HG03135 (cell line): Measurements from ENCODE around the gene TJP3.
"Not testable (repeated sequence)": the region's sequence is repeated elsewhere in the genome, so short reads cannot be mapped to it uniquely, and the experiment has no call there.

Experiments
- ATAC-seq: cut with Tn5 transposase; IDR thresholded peaks from one replicate; pipeline ENCODE4 v1.9.1; 2021; ENCODE audit warnings: mild to moderate bottlenecking, moderate library complexity; ENCODE audit not compliant: unreplicated experiment

The TJP3 gene, protein sequence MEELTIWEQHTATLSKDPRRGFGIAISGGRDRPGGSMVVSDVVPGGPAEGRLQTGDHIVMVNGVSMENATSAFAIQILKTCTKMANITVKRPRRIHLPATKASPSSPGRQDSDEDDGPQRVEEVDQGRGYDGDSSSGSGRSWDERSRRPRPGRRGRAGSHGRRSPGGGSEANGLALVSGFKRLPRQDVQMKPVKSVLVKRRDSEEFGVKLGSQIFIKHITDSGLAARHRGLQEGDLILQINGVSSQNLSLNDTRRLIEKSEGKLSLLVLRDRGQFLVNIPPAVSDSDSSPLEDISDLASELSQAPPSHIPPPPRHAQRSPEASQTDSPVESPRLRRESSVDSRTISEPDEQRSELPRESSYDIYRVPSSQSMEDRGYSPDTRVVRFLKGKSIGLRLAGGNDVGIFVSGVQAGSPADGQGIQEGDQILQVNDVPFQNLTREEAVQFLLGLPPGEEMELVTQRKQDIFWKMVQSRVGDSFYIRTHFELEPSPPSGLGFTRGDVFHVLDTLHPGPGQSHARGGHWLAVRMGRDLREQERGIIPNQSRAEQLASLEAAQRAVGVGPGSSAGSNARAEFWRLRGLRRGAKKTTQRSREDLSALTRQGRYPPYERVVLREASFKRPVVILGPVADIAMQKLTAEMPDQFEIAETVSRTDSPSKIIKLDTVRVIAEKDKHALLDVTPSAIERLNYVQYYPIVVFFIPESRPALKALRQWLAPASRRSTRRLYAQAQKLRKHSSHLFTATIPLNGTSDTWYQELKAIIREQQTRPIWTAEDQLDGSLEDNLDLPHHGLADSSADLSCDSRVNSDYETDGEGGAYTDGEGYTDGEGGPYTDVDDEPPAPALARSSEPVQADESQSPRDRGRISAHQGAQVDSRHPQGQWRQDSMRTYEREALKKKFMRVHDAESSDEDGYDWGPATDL

GRCh38 chr19:3708207-3708931 is at the start of gene TJP3:
Gene TJP3, plus strand, starts transcription at chr19:3708384. Its CDS starts 20,049 bp downstream, at chr19:3728433.
- ATAC-seq, result no peak

GRCh38 chr19:3658870-3659745 is 49.1 kb upstream of the TJP3 start:
- ATAC-seq, result no peak

GRCh38 chr19:3659746-3660112 is 48.5 kb upstream of the TJP3 start:
- ATAC-seq, result no peak

- no peak for ATAC-seq
Observed at GRCh38 chr19:3660493-3661219, 47.5 kb upstream of the TJP3 start.

GRCh38 chr19:3661284-3662238 is 46.6 kb upstream of the TJP3 start:
- no peak for ATAC-seq

DNA sequence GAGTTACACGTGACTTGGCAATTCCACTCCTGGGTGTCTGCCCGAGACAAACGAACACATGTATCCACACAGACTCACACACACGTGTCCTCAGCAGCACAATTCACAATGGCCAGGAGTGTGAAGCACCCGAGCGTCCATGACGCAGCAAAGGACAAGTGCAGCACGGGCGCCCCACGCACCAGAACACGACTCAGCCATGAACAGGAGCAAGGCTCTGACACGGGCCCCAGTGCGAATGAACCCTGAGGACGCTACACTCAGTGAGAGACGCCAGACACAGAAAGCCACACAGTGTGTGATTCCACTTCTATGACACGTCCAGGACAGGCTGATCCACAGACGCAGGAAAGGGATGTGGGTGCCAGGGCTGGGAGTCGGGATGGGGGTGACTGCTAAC is 44.3 kb upstream of the TJP3 start:
- ATAC-seq, result no peak

DNA sequence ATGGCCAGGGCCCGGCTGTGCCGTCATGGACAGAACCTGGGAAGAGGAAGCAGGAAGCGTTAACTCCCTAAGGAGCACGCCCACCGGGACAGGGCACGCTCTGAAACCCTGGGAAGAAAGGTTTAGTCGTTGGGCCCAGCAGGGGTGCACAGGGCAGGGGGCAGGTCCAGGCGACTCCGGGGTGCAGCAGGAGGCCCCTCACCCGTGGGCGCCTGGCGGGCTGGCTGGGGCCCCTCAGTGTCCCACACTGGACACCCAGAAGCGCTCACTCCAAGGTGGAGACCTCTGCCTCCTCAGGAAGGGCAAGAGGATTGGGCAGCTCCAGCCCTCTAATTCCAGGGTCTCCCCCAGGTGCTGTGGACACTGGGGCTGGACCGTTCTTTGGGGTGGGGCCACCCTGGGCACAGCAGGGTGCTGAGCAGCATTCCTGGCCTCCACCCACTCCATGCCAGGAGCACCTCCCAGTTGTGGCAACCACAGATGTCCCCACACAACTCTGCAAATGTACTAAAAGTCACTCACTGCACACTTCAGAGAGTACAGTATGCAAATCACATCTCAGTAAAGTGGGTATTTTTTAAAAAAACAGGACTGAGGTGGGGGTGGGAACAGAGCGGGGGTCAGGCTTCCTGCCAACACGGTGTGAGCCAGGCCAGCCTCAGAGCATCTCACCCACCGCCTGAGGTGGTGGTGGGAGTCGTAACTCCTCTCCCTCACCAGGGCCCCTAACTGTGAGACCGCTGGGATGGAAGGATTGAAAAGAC is 43.1 kb upstream of the TJP3 start:
- no peak for ATAC-seq

DNA sequence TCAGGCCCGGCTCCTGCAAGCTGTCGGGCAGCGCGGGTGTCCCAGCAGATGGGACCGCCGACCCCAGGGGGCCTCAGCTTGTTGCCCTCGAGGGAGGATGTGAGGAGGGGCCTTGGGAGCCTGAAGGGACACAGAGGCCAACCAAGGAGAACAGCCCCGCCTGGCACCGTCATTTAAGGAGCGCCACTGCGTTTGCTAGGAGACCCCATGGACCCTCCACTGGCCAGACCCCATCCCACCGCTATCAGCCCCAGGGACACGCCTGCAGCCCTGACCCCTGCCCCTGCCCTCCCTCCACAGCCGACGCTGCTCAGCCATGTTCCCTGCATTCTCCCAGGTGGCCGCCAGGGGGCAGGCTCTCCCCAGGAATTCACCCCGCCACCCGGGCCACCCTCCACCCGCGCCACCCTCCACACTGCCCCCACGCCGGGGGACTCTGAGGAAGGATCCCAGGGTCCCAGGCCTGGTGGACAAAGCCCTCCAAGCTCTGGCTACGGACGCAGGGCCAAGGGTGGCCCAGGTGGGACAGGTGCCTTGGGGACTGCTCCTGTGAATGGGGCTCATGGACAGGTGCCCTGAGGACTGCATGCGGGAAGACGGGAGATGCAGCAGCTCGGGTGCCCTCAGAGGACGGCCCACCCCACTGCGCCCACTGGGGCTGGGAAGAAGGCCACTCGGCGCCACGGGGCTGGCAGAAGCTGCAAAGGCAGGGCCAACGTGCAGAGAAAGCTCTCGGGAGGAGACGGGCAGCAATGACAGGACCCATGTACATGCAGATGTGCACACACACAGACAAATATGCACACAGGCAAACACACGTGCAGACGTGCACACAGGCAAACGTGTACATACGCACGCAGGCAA is 42.3 kb upstream of the TJP3 start:
- ATAC-seq, result no peak

- ATAC-seq, result not testable (repeated sequence)
Observed at GRCh38 chr19:3666545-3666856, 41.7 kb upstream of the TJP3 start.

DNA sequence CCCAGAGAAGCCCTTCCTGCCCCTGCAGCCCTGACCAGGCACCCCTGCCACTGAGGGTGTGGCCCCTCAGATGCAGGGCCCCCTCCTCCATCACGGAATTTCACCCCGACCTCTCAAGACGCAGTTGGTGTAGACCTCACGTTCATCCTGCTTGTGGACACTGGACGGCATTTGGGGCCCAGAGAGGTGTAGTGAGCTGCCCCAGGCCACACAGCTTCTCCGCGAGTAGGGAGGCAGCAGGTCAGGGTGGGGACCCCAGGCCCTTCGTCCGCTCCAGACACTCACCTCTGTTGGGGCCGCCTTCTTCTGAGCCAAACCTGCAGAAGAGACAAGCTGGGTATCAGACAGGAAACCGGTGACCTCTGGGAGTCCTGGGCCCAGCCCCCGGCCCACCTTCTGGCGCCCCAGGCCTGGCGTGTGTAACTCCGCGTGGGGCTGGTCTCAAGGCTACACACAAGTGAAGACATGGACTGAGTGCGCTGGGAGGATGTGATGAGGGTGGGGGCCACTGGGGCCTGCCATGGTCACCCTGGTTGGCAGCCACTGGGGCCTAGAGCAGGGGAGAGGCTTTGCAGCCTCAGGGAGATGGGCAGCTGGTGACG is 41.0 kb upstream of the TJP3 start:
- ATAC-seq, result no peak

GRCh38 chr19:3667766-3668165 is 40.4 kb upstream of the TJP3 start:
- ATAC-seq, result no peak

DNA sequence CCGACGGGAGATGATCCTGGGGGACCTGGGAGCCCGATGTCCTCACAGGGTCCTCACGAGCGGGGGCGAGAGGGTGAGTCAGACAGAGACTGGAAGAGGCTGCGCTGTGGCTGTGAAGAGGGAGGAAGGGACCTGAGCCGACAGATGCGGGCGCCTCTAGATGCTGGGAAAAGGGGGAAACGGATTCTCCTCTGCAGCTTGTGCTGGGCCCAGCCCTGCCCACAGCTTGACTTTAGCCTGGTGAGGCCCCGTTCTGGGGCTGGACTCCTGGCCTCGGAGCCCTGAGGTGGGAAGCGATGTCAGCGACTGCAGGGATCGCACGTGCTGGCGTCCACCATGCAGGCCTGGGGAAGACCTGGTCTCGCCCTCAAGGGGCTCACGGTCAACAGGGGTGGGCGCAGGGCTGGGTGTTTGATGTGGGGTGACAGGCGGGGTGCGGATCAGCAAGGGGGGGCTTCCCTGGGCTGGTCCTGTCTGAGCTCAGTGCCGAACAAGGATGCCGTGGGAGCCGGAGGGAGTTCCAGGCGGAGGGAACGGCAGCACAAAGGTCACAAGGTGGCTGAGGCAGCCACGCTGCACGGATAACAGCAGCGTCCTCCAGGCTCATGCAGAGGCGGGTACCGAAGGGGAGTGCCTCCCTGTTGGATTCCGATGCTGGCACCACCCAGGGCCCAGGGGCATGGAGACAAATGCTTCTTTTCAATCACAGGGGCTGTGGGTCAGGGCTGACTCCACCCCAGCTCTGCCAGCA is 39.7 kb upstream of the TJP3 start:
- no peak for ATAC-seq

DNA sequence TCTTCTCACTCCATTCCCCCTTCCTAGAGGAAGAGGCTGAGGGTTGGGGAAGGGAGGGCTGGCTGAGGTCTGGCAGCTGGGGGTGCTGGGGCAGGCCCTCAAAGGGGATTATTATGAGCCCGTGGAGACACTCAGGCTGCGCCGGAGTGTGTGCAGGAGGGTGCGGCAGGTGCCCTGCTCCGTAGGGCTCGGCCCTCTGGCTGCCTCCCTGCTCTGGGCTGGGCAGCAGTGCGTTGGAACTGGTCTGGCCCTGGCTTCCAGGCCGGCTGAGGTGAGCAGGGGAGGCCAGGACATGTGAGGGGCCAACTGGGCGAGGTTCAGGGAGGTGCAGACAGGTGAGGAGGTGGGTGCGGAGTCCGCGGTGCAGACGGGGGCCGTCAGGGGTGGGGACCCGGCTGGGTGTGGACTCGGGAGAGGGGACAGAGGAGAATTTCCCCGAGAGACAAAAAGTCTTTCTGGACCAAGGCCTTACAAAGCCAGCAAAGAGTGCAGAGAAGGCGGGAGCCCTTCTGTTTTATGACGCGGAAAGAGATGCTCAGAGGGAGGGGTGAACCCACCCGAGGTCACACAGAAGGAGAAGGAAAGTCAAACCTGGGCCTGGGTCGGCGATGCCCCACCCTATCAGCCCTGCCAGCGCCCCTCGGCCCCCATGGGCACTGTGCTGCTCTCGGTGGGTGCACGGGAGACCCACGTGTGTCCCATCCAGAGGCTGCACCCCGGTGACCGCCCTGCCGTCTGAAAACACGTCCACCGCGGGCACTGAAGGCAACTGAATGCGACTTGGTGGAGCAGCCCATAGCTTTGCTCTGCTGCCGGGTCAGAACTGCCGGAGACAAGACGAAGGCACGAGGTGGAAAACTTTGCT is 38.9 kb upstream of the TJP3 start:
- ATAC-seq, result no peak

- no peak for ATAC-seq
Observed at GRCh38 chr19:3669947-3670795, 38.0 kb upstream of the TJP3 start.
